ENCODE measurements around the gene LRRC75B. TPM values are rescaled to one million over a fixed set of nuclear protein-coding genes. Genes with fewer than 3 reads are reported as not detected.
"Not testable (repeated sequence)": the region's sequence is repeated elsewhere in the genome, so short reads cannot be mapped to it uniquely, and the experiment has no call there.

LRRC75B gene
- total and polyA plus RNA-seq, 3 experiments from 2014 or later, result 0.84 to 1.4 TPM; not detected in 1

- H3K27me3 ChIP-seq (ENCODE audit: insufficient read depth, low read length, poor library complexity, severe bottlenecking); H3K9me3 Mint-ChIP-seq; H3K36me3 ChIP-seq (ENCODE audit: insufficient read depth, low read length); CTCF ChIA-PET; H3K9me3 ChIP-seq (ENCODE audit: low read length); H3K36me3 Mint-ChIP-seq; H3K27me3 Mint-ChIP-seq; POLR2A ChIA-PET; H3K4me1 ChIP-seq (ENCODE audit: insufficient read depth, low read length): not testable (repeated sequence)
- peaks cover 14 to 32% (median 16%) of the 10 kb centered on the region in 3 donors for H3K4me1 Mint-ChIP-seq
- peak overlapping the region; percentile 34 for H3K4me3 ChIP-seq (ENCODE audit: low read length)
- DNase-seq, result peak in 4 of 5 donors; percentile 32 to 68 (median 34)
- H3K27ac ChIP-seq (ENCODE audit: low read depth, low read length), result peak overlapping the region; percentile 69
- H3K4me3 Mint-ChIP-seq, result peak overlapping the region; percentile 84 to 95 (median 87)
- H3K27ac Mint-ChIP-seq, result peak overlapping the region; percentile 79 to 99 (median 98)
These were observed 14.6 kb upstream of the LRRC75B start for GRCh38 chr22:24607429-24607983.

- DNase-seq; H3K27me3 ChIP-seq (ENCODE audit: insufficient read depth, low read length, poor library complexity, severe bottlenecking): not testable (repeated sequence)
These were observed 13.5 kb upstream of the LRRC75B start for GRCh38 chr22:24606340-24606739.

GRCh38 chr22:24603770-24604629 lies 11.1 kb upstream of the LRRC75B start:
- H3K27ac ChIP-seq (ENCODE audit: low read depth, low read length); H3K36me3 ChIP-seq (ENCODE audit: insufficient read depth, low read length); H3K4me1 ChIP-seq (ENCODE audit: insufficient read depth, low read length); DNase-seq; H3K27me3 Mint-ChIP-seq; H3K4me3 ChIP-seq (ENCODE audit: low read length); H3K9me3 ChIP-seq (ENCODE audit: low read length); CTCF ChIA-PET; POLR2A ChIA-PET; H3K36me3 Mint-ChIP-seq; H3K9me3 Mint-ChIP-seq; H3K27me3 ChIP-seq (ENCODE audit: insufficient read depth, low read length, poor library complexity, severe bottlenecking): not testable (repeated sequence)
- Mint-ChIP-seq H3K4me3 (peak overlapping the region; percentile 13 to 76 (median 63)), H3K27ac (peak overlapping the region; percentile 10 to 85 (median 76)), H3K4me1 (peaks cover 14 to 44% (median 20%) of the 10 kb centered on the region in 3 donors)

More at GRCh38 chr22:24606340-24606739, 13.5 kb upstream of the LRRC75B start:
- H3K4me3 ChIP-seq (ENCODE audit: low read length); H3K27me3 Mint-ChIP-seq; H3K36me3 ChIP-seq (ENCODE audit: insufficient read depth, low read length); H3K27ac ChIP-seq (ENCODE audit: low read depth, low read length); H3K36me3 Mint-ChIP-seq; H3K9me3 Mint-ChIP-seq; H3K4me1 ChIP-seq (ENCODE audit: insufficient read depth, low read length); POLR2A ChIA-PET; CTCF ChIA-PET; H3K9me3 ChIP-seq (ENCODE audit: low read length): not testable (repeated sequence)
- Mint-ChIP-seq H3K4me3 (peak overlapping the region in 1 of 7 donors; percentile 34), H3K27ac (peak overlapping the region in 2 of 8 donors; percentile 51 to 64), H3K4me1 (peaks cover 14 to 40% (median 18%) of the 10 kb centered on the region in 3 donors)

DNA sequence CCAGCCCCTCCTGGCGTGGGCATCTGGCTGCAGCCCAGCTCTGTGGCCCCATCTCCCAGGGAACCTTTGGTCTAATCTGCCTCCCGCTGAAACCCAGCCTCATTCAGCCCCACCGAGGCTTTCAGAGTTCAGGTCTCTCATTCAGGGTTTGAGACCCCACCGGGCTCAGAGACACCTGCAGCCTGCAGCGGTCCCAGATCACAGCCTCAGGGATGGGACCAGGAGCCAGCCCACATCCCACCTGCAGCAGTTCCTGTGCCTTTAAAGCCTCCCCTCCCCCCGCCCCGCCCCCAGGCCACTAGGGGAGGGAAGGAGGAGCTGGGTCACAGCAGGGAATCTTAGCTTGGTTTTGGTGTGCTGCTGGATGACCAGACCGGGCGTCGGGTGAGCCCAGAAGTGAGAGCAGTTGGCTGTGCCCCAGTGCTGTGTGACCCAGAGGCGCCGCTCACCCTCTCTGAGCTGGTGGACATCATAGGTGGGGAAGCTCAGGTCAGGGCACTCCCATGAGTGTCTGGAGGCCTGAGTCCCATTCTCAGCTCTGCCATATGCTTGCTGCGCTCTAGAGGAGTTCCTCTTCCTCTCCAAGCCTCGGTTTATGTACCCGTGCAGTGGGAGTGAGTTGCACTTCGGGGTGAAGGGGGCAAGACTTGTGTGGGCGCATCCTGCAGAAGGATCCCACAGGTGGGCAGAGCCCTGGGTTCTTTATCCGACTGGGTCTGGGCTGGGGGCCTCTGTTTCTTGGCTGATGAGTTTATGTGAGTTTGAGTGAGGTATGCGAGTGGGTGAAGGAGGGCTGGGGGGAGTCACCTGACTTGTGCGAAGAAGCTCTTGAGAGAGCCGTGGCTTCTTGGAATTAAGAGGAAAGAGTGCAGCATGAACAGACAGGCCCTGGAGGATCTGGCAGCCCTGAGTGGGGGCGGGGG lies 10.2 kb upstream of the LRRC75B start, which contains the start of gene GGT1:
GGT1 (plus strand) TSS at position 347 of the 923 bp plus-strand sequence. CDS start 7,889 bp downstream, outside the sequence.
- peaks cover 14 to 38% (median 20%) of the 10 kb centered on the region in 3 donors for H3K4me1 Mint-ChIP-seq
- H3K4me1 ChIP-seq (ENCODE audit: insufficient read depth, low read length); H3K27me3 ChIP-seq (ENCODE audit: insufficient read depth, low read length, poor library complexity, severe bottlenecking); POLR2A ChIA-PET; H3K27ac ChIP-seq (ENCODE audit: low read depth, low read length); DNase-seq; H3K36me3 Mint-ChIP-seq; H3K27me3 Mint-ChIP-seq; H3K9me3 Mint-ChIP-seq; H3K36me3 ChIP-seq (ENCODE audit: insufficient read depth, low read length); CTCF ChIA-PET; H3K9me3 ChIP-seq (ENCODE audit: low read length); H3K4me3 ChIP-seq (ENCODE audit: low read length): not testable (repeated sequence)
- peak within 1 kb of the TSS; percentile 57 to 90 (median 78) for H3K27ac Mint-ChIP-seq
- H3K4me3 Mint-ChIP-seq, result peak within 1 kb of the TSS in 6 of 7 donors; percentile 38 to 76 (median 64)

DNA sequence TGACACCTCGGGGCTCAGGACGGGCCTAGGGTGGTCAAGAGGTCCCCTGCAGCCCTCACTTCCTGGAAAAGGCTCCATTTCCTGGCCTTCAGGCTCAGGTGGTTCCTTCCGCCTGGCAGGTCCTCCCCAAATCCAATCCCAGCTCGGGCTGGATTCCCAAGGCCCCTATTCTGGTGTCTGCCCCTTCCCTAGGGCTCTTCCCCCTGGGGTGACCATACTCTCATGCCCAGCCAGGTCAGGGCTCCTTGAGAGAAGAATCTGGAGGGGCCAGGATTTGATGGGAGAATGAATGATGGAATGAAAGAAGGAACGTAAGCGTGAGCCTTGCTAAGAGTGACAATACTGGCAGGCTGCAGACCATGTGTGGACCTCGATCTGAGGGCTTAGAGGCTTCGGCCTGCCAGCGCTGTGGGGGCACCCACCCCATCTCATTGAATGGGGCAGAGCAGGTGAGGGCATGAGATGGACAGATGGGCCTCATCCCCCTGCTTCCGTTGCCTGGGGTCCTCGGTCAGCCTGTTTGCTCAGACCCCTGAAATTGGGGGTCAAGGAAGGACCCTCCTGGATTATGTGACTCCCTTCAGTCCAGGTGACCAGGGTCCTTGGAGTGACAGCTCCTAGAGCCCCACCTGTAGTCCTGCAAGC lies 9.4 kb upstream of the LRRC75B start:
- H3K4me1 Mint-ChIP-seq, result peaks cover 14 to 33% (median 18%) of the 10 kb centered on the region in 3 donors

DNA sequence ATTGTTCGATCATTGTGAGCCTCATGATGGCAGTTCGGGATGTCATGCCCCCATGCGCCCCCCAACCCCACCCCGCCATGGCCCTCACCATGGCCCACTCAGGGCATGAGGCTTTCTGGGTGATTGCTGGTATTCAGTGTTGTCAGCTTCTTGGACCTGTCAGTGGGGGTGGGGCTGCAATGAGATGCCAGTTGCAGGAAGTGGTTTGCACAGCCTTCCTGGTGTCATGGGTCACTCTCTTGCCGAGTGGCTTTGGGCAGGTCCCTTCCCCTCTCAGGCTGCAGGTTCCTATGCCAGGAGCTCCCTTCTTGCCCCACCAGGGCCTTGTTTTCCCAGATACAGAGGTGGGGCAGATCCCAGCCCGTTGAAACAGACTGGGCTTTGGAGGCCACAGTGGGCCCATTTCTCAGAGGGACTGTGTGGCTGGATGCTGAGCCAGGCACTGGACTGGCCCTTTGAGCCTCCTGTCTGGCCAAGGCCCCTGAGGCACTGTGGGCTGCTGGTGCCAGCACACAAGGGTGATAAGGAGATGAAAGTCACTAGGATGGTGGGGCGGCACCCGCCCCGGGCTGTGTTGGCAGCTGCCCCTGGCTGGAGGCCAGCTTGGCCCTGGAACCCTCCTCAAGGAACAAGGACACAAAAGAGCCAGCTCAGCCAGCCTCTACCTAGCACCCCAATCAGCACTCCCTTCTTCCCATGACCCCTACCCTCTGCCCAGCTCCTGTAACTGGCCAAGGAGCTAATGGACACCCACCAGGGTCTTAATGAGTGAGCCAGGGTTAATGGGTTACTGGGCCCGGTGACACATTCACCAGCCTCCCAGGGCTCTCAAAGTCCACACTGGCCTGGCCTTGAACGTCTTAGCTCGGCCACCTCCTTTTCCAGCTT lies 8.6 kb upstream of the LRRC75B start:
- POLR2A ChIA-PET, result no interaction called here
- H3K36me3 Mint-ChIP-seq, result no peaks in the 10 kb centered on the region
- H3K27me3 Mint-ChIP-seq, result no peaks in the 10 kb centered on the region
- Histone ChIP-seq H3K27me3 (ENCODE audit: insufficient read depth, low read length, poor library complexity, severe bottlenecking) (no peaks in the 10 kb centered on the region), H3K4me3 (ENCODE audit: low read length) (no peak overlapping the region), H3K27ac (ENCODE audit: low read depth, low read length) (no peak overlapping the region), H3K36me3 (ENCODE audit: insufficient read depth, low read length) (no peaks in the 10 kb centered on the region), H3K4me1 (ENCODE audit: insufficient read depth, low read length) (no peaks in the 10 kb centered on the region), H3K9me3 (ENCODE audit: low read length) (no peaks in the 10 kb centered on the region)
- peak overlapping the region in 1 of 7 donors; percentile 44 for H3K4me3 Mint-ChIP-seq
- peaks cover 14 to 33% (median 18%) of the 10 kb centered on the region in 3 donors for H3K4me1 Mint-ChIP-seq
- H3K27ac Mint-ChIP-seq, result peak overlapping the region in 1 of 8 donors; percentile 66
- no peaks in the 10 kb centered on the region for H3K9me3 Mint-ChIP-seq
- CTCF ChIA-PET, result no interaction called here
- DNase-seq, result peak in 1 of 5 donors; percentile 26

More for the DNA sequence above, 9.4 kb upstream of the LRRC75B start:
- H3K36me3 Mint-ChIP-seq; CTCF ChIA-PET; POLR2A ChIA-PET; H3K27me3 Mint-ChIP-seq; H3K36me3 ChIP-seq (ENCODE audit: insufficient read depth, low read length); H3K9me3 ChIP-seq (ENCODE audit: low read length); H3K4me1 ChIP-seq (ENCODE audit: insufficient read depth, low read length); H3K27me3 ChIP-seq (ENCODE audit: insufficient read depth, low read length, poor library complexity, severe bottlenecking); H3K27ac ChIP-seq (ENCODE audit: low read depth, low read length); DNase-seq; H3K9me3 Mint-ChIP-seq; H3K4me3 ChIP-seq (ENCODE audit: low read length): not testable (repeated sequence)
- peak overlapping the region in 1 of 7 donors; percentile 44 for H3K4me3 Mint-ChIP-seq
- peak overlapping the region in 4 of 8 donors; percentile 14 to 66 (median 38) for H3K27ac Mint-ChIP-seq
